Stimulated activated CD8-positive, alpha-beta memory T cell treated with anti-CD3 and anti-CD28 coated beads, Interleukin-7, amount 100 ng/mL, for 24 hours (primary cell): Measurements from ENCODE around the gene TMEM178B.

Experiments
- DNase-seq: peaks from one replicate; pipeline ENCODE4 v3.0.0-alpha.2; 2020; ENCODE audit warnings: low read depth

The TMEM178B gene

GRCh38 chr7:141221007-141221612, 147.2 kb downstream of the TMEM178B start:
- DNase-seq = no peak

DNA sequence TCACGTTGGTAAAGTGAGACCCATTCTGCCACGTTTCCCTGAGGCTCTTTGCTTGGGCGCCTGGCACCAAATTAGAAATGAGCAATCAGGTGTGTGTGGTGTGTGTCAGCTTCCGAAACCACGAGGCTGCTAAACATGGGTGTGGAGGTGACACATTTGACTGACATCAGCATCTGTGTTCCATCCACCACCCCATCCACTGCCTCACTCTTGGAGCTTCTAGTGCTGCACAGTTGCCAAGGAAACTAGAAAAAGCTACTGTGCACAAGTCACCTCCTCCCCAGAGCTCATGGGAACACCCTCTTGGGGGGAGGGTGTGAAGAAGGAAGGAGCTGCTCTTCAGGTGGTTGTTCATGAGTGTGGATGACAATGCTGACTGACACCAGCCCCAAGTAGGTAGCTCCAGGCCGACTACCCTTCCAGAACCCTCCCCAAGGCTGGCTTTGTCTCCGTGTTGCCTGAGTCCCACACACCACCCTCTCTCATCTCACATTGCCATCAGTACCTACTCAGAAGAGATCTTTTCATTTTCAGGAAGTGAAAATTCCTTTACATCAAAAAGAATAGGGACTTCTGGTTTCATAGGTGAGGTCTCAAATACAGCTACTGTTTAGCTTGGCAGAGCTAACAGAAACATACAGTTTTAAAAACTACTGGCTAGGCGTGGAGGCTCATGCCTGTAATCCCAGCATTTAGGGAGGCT, 152.2 kb downstream of the TMEM178B start:
- no peak for DNase-seq

- no peak for DNase-seq
Observed at GRCh38 chr7:141227454-141227853, 153.6 kb downstream of the TMEM178B start.

- DNase-seq = no peak
Observed at GRCh38 chr7:141228482-141228881, 154.6 kb downstream of the TMEM178B start.

DNA sequence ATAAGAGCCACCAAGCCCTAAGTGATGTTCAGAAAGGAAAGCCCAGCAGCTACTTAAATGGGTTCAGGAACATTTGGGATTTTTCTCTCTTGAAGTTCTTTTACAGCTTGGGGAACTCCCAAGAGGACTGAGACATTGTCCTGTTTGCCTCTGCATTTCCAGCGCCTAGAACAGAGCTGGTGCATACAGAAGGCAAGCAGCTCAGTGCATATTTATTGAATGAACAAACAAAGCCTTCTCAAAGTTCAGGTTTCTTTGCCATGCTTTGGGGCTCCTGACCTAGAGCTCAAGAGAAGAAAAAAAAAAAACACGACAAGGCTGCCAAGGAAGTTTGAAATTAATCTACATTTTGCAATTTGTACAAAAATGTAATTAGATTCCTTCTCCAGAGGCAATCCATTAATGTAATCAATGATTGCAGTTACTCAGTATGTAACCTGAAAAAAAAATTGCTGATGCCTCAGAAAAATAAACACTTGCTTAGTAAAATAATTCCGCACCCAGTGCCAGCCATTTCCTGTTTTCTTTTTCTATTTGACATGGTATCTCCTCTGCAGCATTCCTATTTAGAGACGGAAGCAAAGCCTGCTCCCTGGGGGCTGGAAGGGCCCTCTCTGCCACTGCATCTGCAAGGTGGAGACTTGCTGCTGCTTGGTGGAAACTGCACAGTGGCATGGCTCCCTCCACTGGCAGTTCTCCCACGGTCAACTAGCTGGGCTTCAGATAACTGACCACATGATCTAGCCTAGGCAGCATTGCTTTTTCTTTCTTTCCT, 157.3 kb downstream of the TMEM178B start:
- no peak for DNase-seq

DNA sequence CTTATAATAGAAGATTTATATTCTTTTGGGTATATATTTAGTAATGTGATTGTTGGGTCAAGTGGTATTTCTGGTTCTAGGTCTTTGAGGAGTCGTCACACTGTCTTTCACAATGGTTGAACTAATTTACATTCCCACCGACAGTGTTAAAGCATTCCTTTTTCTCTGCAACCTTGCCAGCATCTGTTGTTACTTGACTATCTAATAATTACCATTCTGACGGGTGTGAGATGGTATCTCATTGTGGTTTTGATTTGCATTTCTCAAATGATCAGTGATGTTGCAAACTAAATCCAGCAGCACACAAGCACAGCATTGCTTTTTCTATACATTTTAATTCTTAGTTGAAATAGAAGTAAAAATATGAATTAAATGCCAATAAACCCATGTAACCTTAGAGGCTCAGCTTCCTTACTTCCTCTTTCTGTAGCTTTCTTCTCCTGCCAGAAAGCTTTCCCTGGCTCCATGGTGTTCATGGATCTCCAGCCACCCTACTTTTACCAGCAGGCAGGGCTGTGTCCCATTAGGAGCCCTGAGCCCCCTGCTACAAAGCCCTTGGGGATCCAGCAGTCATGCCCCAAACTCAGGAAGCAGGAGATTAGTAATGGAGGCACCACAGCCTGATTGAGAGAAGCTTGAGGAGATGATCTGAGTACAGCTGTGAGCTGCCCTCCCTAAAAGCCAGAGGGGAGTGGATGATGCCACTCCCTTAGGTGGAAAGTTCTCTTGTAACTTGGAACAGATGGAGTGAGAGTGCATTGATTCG, 158.6 kb downstream of the TMEM178B start:
- no peak for DNase-seq

DNA sequence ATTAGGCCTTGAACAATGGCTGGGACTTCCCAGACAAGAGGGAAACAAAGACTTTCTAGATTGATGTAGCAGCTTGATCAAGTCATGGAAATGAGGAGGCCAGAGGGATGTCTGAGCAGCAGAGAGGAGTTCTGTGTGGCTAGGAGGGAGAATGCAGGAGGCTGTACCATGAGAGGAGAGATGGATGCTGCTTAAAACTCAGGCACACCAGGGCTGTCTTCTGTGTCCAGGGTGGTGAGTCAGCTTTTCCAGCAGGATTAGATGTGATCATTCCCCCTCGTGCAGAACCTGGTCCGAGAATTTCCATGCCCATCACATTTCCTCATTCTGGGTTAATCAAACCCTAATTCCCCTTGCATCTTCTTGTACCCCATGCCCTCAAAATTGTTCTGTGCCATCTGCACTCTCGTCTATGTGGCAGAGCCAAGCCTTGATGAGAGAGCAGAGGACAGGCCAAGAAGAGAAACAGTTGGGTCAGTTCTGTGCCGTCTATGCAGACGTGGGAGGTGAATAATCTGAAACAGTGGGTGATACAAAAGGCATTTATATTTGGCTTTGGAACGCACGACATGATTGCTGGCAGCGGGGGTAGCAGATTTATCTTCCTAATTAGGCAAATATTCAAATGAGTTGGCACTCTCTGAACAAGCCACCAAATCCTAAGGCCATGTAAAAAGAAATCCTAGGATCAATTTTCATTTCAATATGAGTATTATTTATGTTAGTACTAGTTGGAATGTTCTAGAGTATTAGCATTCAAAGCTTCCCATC, 160.7 kb downstream of the TMEM178B start:
- no peak for DNase-seq

GRCh38 chr7:141235656-141236055, 161.8 kb downstream of the TMEM178B start:
- no peak for DNase-seq

DNA sequence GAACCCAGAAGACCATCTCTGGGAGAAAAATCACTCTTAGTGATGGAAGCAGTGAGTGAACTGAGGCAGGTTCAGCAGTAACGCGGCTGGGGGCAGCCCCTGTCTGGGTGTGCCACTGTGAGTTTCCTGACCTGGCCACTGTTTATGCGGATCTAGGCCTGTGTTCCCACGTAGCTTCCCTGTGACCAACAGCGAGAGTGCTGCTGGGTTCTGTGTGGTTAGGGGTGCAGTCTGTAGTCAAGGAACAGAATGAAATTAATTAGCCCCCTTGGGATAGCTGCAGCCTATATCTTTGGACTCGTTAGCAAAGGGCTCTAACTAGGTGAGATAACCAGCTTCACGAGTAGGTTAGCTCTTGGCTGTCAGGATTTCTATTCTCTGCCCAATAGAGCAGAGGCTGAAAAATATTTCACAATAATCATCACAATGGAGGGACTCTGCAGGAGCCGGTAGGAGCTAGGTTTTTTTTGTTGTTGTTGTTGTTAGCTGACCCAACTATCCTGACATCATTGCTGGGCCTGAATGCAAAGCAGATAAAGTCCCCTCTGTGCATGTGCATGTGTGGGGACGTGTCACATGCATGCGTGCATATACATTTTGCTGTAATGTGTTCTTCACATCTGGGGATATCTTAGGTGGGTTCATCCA, 164.9 kb downstream of the TMEM178B start:
- DNase-seq = no peak

DNA sequence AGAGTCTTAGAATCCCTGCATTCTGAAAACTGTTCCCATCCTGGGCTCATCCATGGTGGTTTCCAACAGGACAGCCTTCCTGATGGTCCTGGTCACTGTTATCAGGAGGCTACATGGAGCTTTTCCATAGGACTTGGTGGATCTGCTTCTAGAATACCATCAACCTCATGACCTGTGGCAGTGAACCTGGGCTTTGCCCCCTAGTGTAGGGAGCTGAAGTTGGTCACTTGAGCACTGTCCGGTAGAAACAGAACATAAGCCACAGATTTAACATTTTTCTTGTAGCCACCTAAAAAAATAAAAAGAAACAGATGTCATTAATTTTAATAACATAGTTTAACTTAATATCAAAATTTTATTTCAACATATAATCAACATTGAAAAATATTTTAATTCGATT, 165.8 kb downstream of the TMEM178B start:
- no peak for DNase-seq

DNA sequence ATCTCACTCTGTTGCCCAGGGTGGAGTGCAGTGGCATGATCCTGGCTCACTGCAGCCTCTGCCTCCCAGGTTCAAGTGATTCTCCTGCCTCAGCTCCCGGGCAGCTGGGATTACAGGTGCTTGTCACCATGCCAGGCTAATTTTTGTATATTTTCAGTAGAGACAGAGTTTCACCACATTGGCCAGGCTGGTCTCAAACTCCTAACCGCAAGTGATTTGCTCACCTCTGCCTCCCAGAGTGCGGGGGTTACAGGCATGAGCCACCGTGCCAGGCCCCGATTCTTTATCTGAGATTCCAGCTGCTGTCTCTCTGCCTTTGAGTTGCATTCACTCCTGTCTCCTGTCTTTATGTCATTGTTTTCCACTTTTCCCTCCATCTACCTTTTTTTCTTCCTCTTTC, 168.7 kb downstream of the TMEM178B start:
- no peak for DNase-seq

DNA sequence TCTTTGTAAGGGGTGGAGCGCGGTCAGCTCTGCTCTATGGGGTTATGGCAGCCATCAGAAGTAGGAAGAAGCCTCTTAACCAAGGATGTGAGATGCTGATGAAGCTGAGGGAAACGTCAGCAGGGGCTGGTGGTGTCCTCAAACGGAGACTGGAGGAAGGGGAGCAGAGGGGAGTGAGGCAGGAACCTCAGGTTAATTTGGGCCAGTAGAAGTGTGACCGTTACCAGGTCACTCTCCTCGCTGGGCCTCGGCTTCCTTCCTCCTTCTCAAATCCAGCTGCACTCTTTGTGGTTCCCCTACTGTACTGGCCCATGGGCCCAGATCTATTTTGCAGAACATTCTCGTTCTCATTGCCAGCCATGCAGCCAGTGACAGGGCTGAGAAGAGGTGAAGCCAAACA, 169.5 kb downstream of the TMEM178B start:
- DNase-seq = no peak

GRCh38 chr7:141244435-141244834, 170.6 kb downstream of the TMEM178B start:
- no peak for DNase-seq

DNA sequence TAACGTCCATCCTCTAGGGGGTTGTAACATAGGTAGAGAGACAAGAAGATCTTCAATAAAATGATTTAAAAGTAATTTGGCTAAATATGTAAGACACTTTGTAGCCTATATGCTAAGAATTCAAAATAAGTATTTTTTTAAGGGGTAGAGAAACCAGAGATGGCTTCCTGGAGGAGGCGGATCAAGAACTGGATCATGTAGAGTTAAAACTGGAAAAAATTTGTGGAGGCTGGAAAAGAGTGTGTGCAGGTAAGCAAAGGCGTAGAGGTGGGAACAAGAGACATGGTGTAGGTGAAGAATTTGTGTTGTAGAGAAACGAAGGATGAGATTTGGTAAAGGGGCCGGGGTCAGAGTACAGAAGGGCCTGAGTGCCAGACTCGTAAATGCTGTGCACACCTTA, 172.6 kb downstream of the TMEM178B start:
- no peak for DNase-seq

GRCh38 chr7:141251180-141251579, 177.3 kb downstream of the TMEM178B start:
- DNase-seq = no peak

GRCh38 chr7:141251957-141252356, 178.1 kb downstream of the TMEM178B start:
- DNase-seq = no peak

- no peak for DNase-seq
Observed at GRCh38 chr7:141257597-141257996, 183.7 kb downstream of the TMEM178B start.

- no peak for DNase-seq
Observed at GRCh38 chr7:141258559-141258958, 184.7 kb downstream of the TMEM178B start.

DNA sequence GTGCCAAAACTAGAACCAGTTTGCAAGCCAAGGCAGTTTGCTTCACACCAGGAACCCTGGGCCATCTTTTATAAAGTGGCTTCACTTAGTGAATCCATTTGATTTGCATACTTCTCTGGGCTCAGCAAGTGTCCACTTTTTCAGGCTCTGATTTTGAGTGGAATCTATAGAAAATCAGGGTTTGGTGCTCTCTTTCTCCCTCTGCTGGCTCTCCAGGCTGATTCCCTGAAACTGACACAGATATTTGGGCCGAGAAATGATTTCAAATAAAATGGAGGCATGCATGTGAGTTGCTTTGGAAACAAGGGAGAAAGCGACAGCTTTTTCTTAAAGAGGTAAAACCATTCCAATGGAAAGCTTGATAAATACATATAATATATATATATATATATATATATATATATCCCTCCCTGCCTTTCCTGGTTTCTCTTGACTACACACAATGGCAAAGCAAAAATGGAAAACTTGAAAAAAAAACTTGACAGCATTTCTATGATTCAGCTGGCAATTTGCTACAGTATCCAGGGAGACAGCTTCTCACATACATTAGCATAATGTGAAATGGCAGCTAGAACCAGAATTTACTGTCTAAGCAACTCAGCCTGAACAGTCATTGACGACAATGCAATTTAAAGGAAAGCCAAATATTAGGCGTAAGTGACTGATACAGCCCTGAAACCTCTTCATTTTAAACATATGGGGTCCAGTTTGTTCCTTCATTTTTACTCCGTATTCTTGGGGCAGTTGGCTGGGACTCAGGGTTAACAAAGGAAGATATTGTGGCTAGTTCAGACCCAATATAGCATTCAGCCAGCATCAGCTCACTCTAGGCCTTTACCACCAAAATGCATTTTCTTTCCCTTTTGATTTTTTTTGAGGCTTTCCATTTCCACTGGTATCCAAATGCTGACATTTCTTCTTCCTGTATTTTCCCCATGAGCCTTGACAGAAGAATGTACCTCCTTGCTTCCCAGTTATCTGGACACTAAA, 188.5 kb downstream of the TMEM178B start:
- no peak for DNase-seq

- DNase-seq = no peak
Observed at GRCh38 chr7:141263508-141263907, 189.6 kb downstream of the TMEM178B start.
